T-helper 17 cell (primary cell): ENCODE results near the gene PCIF1. TPM values are rescaled to one million over a fixed set of nuclear protein-coding genes. Genes with fewer than 3 reads are reported as not detected.
A peak's percentile ranks its signal among the peaks of the same experiment; 100 is the strongest.

Source experiments
- ATAC-seq: fragments of 150-1000 bp; cut with Tn5 transposase; 2 replicates; pipeline ENCODE4 v1.10.0; 2021; ENCODE audit warnings: mild to moderate bottlenecking, moderate library complexity
- DNase-seq, 3 donors: peaks; one replicate each; pipeline versions ENCODE4 v3.0.0 to v3.0.0-alpha.2; 2020 to 2021
- H3K9me3 ChIP-seq: one replicate; pipeline ENCODE4 v1.7.0; 2013; ENCODE audit warnings: low read length, mild to moderate bottlenecking; ENCODE audit not compliant: control insufficient read depth, poor library complexity, severe bottlenecking
- H3K27ac Mint-ChIP-seq: one replicate; pipeline ENCODE4 v1.8.0; 2022; ENCODE audit warnings: mild to moderate bottlenecking, moderate library complexity, mixed read lengths
- H3K27me3 Mint-ChIP-seq: one replicate; pipeline ENCODE4 v1.8.0; 2022; ENCODE audit warnings: mixed read lengths
- H3K36me3 Mint-ChIP-seq: one replicate; pipeline ENCODE4 v1.8.0; 2022; ENCODE audit warnings: low read depth, mixed read lengths
- H3K4me1 Mint-ChIP-seq: one replicate; pipeline ENCODE4 v1.8.0; 2022; ENCODE audit warnings: mild to moderate bottlenecking, mixed read lengths
- H3K4me3 Mint-ChIP-seq: one replicate; pipeline ENCODE4 v1.8.0; 2022; ENCODE audit warnings: mild to moderate bottlenecking, moderate library complexity, mixed read lengths
- total RNA-seq, 4 donors: library from RNA in 2 of 4; stranded (reverse) in 2 of 4; gene quantifications; one replicate each; pipeline ENCODE4 v1.2.3 and lab custom pipeline; 2022 to 2026

PCIF1 gene
- total RNA-seq, 2 donors from 2014 or later, result 72.4 to 73.7 TPM

DNA sequence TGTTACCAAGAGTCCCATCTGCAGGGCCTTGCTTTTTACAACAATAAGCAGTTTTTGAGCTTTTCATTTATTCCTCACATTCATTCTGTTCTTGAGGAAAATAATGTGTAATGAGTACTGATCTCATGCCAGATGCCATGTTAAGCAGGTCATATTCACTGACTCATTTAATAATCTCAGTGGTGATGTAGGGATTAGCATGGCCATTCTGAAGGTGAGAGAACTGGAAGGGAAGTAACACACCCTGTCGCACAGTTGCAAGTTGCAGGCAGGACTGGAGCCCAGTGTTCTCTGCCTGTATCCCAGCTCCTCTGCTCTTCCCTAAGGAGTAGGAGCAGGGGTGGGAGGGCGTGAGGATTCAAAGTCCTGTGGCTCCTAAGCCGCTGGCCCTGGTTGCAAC is 5.6 kb downstream of the PCIF1 start:
- Mint-ChIP-seq H3K4me3 (no peak overlapping the region), H3K27ac (no peak overlapping the region)
- DNase-seq, result no peak

DNA sequence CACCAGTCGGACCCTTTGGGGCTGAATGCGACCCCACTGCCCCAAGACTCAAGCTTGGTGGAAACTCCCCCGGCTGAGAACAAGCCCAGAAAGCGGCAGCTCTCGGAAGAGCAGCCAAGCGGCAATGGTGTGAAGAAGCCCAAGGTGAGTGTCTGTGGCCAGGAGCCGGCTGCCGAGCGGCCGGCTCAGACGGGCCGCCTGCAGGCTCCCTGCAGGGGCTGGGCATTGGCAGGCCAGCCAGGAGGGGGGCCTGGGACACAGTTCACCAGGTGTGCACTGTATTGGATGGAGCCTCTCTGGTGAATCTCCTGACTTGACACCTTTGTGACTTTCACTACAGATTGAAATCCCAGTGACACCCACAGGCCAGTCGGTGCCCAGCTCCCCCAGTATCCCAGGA is 6.0 kb downstream of the PCIF1 start:
- Mint-ChIP-seq H3K4me1 (peaks cover 24% of the 10 kb centered on the region), H3K36me3 (peaks cover 6% of the 10 kb centered on the region), H3K27me3 (no peaks in the 10 kb centered on the region), H3K4me3 (no peak overlapping the region), H3K27ac (no peak overlapping the region)
- ATAC-seq (no peak), DNase-seq (no peak)
- no peaks in the 10 kb centered on the region for H3K9me3 ChIP-seq

More for the DNA sequence above, 5.6 kb downstream of the PCIF1 start:
- ATAC-seq, result no peak
- H3K4me1 Mint-ChIP-seq, result peaks cover 26% of the 10 kb centered on the region
- H3K9me3 ChIP-seq, result no peaks in the 10 kb centered on the region
- H3K27me3 Mint-ChIP-seq, result no peaks in the 10 kb centered on the region
- peaks cover 6% of the 10 kb centered on the region for H3K36me3 Mint-ChIP-seq

DNA sequence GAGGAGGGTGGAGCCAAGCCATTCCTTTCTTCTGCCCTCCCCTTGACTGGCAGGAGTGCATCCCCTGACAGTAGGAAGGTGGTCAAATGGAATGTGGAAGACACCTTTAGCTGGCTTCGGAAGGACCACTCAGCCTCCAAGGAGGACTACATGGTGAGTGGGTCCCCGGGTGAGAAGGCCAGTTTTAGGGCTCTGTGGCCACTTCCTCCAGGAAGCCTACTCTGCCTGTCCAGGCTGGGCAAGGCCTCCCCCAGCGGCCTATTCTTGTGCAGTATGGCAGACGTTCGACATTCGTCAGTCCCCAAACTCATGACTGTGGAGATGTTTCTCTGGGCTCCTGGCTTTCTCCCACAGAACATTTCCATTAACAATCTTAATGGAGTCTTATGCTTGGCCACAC is 9.1 kb downstream of the PCIF1 start:
- no peak for DNase-seq
- H3K4me1 Mint-ChIP-seq, result peaks cover 14% of the 10 kb centered on the region
- H3K9me3 ChIP-seq, result no peaks in the 10 kb centered on the region
- peaks cover 4% of the 10 kb centered on the region for H3K36me3 Mint-ChIP-seq
- H3K27me3 Mint-ChIP-seq, result no peaks in the 10 kb centered on the region
- H3K27ac Mint-ChIP-seq, result peak overlapping the region; percentile 67
- no peak for ATAC-seq
- H3K4me3 Mint-ChIP-seq, result no peak overlapping the region

DNA sequence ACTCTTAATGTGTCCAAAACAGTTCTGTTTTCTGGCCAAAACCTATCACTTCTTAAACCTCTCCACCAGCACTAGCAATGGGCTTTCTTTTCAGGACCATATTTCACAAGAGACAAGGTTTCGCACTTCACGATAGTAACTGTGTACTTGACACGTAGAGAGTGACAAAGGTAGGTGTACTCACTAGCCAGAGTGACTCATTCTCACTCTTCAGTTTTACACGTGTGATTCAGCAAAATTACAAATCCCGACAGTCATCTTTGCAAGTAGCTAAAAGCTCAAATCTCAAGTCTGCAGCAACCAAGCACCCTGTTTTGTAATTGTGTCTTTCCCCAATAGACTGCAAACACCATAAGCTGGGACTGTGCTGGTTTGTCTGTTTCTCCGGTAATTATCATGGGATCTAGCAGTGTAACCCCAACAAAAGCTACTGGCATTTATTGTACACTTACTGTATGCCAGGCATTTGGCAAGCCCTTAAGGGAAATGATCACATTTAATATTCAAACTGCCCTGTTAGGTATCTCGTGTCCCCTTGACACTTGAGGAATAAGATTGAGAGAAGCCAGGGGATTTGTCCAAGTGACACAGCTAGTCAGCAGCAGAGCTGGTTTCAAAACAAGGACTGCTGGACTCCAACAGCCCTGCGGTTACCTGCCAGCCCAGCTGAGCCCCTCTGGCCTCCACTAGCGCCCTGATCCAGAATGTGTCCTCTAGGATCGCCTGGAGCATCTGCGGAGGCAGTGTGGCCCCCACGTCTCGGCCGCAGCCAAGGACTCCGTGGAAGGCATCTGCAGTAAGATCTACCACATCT is 9.9 kb downstream of the PCIF1 start:
- H3K9me3 ChIP-seq, result no peaks in the 10 kb centered on the region
- Mint-ChIP-seq H3K4me1 (peaks cover 13% of the 10 kb centered on the region), H3K4me3 (no peak overlapping the region), H3K27ac (peak overlapping the region; percentile 67), H3K27me3 (no peaks in the 10 kb centered on the region), H3K36me3 (peaks cover 4% of the 10 kb centered on the region)
- ATAC-seq, result no peak
- DNase-seq, result no peak

GRCh38 chr20:45944965-45945677 is 10.6 kb downstream of the PCIF1 start:
- no peaks in the 10 kb centered on the region for H3K9me3 ChIP-seq
- Mint-ChIP-seq H3K27me3 (no peaks in the 10 kb centered on the region), H3K27ac (peak overlapping the region; percentile 77), H3K4me3 (no peak overlapping the region), H3K36me3 (no peaks in the 10 kb centered on the region), H3K4me1 (peaks cover 10% of the 10 kb centered on the region)
- DNase-seq (no peak), ATAC-seq (no peak)

DNA sequence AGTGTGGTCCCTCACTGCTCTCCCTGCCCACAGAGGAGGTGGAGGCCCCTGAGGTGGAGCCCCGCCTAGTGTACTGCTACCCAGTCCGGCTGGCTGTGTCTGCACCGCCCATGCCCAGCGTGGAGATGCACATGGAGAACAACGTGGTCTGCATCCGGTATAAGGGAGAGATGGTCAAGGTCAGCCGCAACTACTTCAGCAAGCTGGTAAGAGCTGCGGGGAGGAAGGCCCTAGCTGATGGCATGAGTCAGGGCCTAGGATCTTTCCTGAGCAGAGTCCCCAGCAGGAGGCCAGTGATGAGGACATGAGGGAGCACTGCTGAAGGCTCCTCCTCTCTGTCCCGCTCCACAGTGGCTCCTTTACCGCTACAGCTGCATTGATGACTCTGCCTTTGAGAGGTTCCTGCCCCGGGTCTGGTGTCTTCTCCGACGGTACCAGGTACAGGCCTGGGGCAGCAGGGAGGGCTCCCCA is 11.2 kb downstream of the PCIF1 start:
- Mint-ChIP-seq H3K36me3 (no peaks in the 10 kb centered on the region), H3K27ac (peak overlapping the region; percentile 77), H3K27me3 (no peaks in the 10 kb centered on the region), H3K4me3 (peak overlapping the region; percentile 25), H3K4me1 (peaks cover 10% of the 10 kb centered on the region)
- H3K9me3 ChIP-seq, result no peaks in the 10 kb centered on the region
- ATAC-seq, result peak; percentile 5
- DNase-seq, result no peak

DNA sequence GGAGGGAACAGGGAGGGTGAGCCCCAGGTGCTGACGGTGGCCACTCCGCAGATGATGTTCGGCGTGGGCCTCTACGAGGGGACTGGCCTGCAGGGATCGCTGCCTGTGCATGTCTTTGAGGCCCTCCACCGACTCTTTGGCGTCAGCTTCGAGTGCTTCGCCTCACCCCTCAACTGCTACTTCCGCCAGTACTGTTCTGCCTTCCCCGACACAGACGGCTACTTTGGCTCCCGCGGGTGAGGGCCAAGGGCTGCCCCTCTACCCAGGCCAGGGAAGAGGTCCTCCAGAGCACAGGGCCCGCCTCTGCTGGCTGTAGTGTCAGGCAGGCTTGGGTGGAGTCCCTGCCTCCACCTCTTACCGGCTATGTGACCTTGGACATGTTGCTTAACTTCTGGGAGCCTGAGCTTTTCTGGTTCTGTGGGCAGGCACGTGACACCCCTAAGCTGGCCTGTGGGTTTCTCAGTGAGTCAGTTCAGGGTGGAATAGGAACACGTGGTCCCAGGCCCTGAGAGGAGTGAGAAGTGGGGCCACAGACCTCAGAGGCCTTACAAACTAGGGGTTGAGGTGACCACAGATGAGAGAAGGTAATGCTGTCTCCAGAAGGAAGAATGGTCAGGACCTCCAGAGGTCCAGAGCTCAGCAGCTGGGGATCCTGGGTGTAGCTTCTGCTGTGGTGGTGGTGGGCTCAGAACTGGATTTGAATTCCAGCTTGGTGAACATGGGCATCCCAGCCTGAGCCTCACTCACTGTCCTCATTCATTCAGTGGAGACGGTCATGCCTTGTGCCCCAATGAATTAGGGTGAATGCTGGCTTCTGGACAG is 11.9 kb downstream of the PCIF1 start:
- Mint-ChIP-seq H3K27me3 (no peaks in the 10 kb centered on the region), H3K4me3 (no peak overlapping the region), H3K27ac (peak overlapping the region; percentile 77), H3K4me1 (peaks cover 10% of the 10 kb centered on the region), H3K36me3 (no peaks in the 10 kb centered on the region)
- DNase-seq (no peak), ATAC-seq (peak; percentile 52)
- H3K9me3 ChIP-seq, result no peaks in the 10 kb centered on the region

DNA sequence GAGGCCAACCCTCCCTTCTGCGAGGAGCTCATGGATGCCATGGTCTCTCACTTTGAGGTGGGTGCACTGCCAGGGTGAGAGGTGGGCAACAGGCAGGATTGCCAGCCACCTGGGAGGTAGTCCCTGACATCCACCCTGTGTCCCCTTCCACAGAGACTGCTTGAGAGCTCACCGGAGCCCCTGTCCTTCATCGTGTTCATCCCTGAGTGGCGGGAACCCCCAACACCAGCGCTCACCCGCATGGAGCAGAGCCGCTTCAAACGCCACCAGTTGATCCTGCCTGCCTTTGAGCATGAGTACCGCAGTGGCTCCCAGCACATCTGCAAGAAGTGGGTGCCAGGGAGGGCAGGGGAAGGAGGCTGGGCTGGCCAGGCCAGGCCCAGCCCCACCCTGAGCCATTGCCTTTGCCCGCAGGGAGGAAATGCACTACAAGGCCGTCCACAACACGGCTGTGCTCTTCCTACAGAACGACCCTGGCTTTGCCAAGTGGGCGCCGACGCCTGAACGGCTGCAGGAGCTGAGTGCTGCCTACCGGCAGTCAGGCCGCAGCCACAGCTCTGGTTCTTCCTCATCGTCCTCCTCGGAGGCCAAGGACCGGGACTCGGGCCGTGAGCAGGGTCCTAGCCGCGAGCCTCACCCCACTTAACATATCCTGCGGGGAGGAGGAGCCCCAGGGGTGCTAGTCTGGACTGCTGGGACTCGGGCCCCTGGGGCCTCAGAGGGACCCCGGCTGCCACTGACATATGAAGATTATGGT is 12.8 kb downstream of the PCIF1 start:
- H3K9me3 ChIP-seq, result no peaks in the 10 kb centered on the region
- no peaks in the 10 kb centered on the region for H3K36me3 Mint-ChIP-seq
- peak overlapping the region; percentile 80 for H3K27ac Mint-ChIP-seq
- peaks cover 18% of the 10 kb centered on the region for H3K4me1 Mint-ChIP-seq
- H3K4me3 Mint-ChIP-seq, result no peak overlapping the region
- H3K27me3 Mint-ChIP-seq, result no peaks in the 10 kb centered on the region
- no peak for DNase-seq
- no peak for ATAC-seq

- Mint-ChIP-seq H3K4me1 (peaks cover 19% of the 10 kb centered on the region), H3K4me3 (no peak overlapping the region), H3K36me3 (no peaks in the 10 kb centered on the region), H3K27me3 (no peaks in the 10 kb centered on the region), H3K27ac (peak overlapping the region; percentile 80)
- ATAC-seq (no peak), DNase-seq (no peak)
- H3K9me3 ChIP-seq, result no peaks in the 10 kb centered on the region
Observed at GRCh38 chr20:45948261-45948733, 13.8 kb downstream of the PCIF1 start.

GRCh38 chr20:45948742-45949541 is 14.5 kb downstream of the PCIF1 start:
- DNase-seq (no peak), ATAC-seq (no peak)
- Mint-ChIP-seq H3K4me1 (peaks cover 19% of the 10 kb centered on the region), H3K27ac (peak overlapping the region; percentile 80), H3K27me3 (no peaks in the 10 kb centered on the region), H3K4me3 (peak overlapping the region; percentile 9), H3K36me3 (peaks cover 2% of the 10 kb centered on the region)
- no peaks in the 10 kb centered on the region for H3K9me3 ChIP-seq

DNA sequence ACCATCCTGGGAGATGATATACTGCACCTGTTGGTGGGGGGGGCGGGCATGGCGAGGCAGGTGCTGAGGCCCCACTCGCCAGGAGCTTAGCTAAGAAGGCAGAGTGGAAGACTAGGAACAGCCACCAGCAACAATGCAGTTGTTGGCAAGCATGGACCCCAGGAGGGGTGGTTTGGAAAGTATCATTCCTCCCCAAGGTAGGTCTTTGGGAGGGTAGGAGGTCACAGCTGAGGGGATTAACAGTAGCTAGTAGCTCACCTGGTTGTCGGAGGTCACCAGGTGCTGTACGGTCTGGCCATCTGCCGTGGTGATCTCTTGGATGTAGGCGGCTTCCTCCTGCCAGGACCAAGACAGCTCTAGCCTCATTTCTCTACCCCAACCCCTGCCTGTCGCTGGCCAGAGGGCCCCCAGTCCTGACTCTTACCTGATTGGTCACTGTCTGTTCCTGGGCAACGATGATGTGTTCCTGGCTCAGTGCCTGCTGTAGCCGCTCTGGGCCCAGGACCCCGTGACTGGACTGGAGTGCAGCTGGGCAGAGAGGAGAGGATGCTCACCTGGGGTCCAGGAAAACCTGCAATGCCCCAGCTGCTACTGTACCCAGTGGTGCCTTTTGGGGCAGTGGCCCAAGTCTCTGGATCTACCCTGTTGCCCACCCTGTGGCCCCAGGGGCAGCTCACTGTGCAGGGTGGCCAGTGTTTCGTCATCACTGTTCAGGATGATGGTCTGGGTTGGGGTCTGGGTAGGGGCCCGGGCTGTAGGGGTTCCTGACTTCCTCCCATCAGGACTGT is 15.3 kb downstream of the PCIF1 start:
- Mint-ChIP-seq H3K4me3 (no peak overlapping the region), H3K4me1 (peaks cover 17% of the 10 kb centered on the region), H3K36me3 (peaks cover 2% of the 10 kb centered on the region), H3K27me3 (no peaks in the 10 kb centered on the region), H3K27ac (peak overlapping the region; percentile 80)
- H3K9me3 ChIP-seq, result no peaks in the 10 kb centered on the region
- DNase-seq (no peak), ATAC-seq (no peak)
